Measurements from ENCODE around the gene LGALS9. TPM values are rescaled to one million over a fixed set of nuclear protein-coding genes. Genes with fewer than 3 reads are reported as not detected.

Gene LGALS9
- total and polyA plus RNA-seq, 2 experiments from 2014 or later, result 0.48 to 0.73 TPM

GRCh38 chr17:27586203-27586721 is 44.7 kb upstream of the LGALS9 start:
- Histone ChIP-seq H3K27ac (ENCODE audit: low read depth) (no peak overlapping the region), H3K9me2 (ENCODE audit: insufficient read depth) (no peaks in the 10 kb centered on the region), H3K4me3 (no peak overlapping the region), H3K79me2 (replicated peaks; ENCODE audit: insufficient read depth) (no peaks in the 10 kb centered on the region), H3F3A (replicated peaks; ENCODE audit: low read depth) (no peaks in the 10 kb centered on the region), H3K4me2 (no peak overlapping the region), H2AFZ (no peak overlapping the region), H3K27me3 (ENCODE audit: insufficient read depth) (no peaks in the 10 kb centered on the region), H3K36me3 (ENCODE audit: insufficient read depth) (no peaks in the 10 kb centered on the region), H3K4me1 (ENCODE audit: insufficient read depth) (no peaks in the 10 kb centered on the region; the same call in 1 of the 2 replicates), H4K20me1 (replicated peaks; ENCODE audit: insufficient read depth) (no peaks in the 10 kb centered on the region)
- peak; percentile 41; the same call in 2 of the 3 replicates for ATAC-seq
- no peak for DNase-seq (ENCODE audit: low spot score)
- Mint-ChIP-seq H3K4me3 (no peak overlapping the region), H3K4me1 (peaks cover 12% of the 10 kb centered on the region), H3K36me3 (ENCODE audit: low read depth) (peaks cover 3% of the 10 kb centered on the region; the same call in 2 of the 3 replicates), H3K27ac (peak overlapping the region; percentile 31; the same call in 1 of the 2 replicates), H3K27me3 (ENCODE audit: insufficient read depth, low read depth, poor library complexity) (peaks cover 8% of the 10 kb centered on the region), H3K9me3 (no peaks in the 10 kb centered on the region; the same call in 1 of the 3 replicates)
- TF ChIP-seq POLR2AphosphoS5 (IDR thresholded peaks at IDR 0.05; ENCODE audit: low read depth) (no peak), STAT1 (IDR thresholded peaks at IDR 0.05; ENCODE audit: unreplicated experiment) (no peak), EZH2 (IDR thresholded peaks at IDR 0.05; ENCODE audit: low read depth, unreplicated experiment) (no peak), REST (IDR thresholded peaks at IDR 0.05; ENCODE audit: unreplicated experiment) (no peak), CTCF (conservative IDR thresholded peaks at IDR 0.05; ENCODE audit: low read depth in 2 of 2) (no peak), JUNB (IDR thresholded peaks at IDR 0.05; ENCODE audit: unreplicated experiment) (no peak), ZNF331 (CRISPR knock-in tag; IDR thresholded peaks at IDR 0.05; ENCODE audit: low read depth) (no peak), NANOG (IDR thresholded peaks at IDR 0.05; ENCODE audit: borderline replicate concordance) (no peak), ETS1 (IDR thresholded peaks at IDR 0.05) (no peak), CREB1 (CRISPR knock-in tag; IDR thresholded peaks at IDR 0.05; ENCODE audit: low read depth) (no peak), EZH2phosphoT487 (IDR thresholded peaks at IDR 0.05; ENCODE audit: unreplicated experiment) (no peak), ZNF462 (CRISPR knock-in tag; IDR thresholded peaks at IDR 0.05) (no peak), ZNF114 (CRISPR knock-in tag; IDR thresholded peaks at IDR 0.05) (no peak)
